Neural cell (in vitro differentiated cells): Measurements from ENCODE around the gene DCLK1. TPM values are rescaled to one million over a fixed set of nuclear protein-coding genes. Genes with fewer than 3 reads are reported as not detected.

ENCODE experiments used
- H2AFZ ChIP-seq: fragments of 200-600, 300-800 bp; sonication (generic), shearing (Covaris generic); 2 replicates; pipeline ENCODE4 v1.6.0; 2014; ENCODE audit warnings: low read depth, mild to moderate bottlenecking, antibody characterized with exemption, low read length, moderate library complexity
- H3F3A ChIP-seq: fragments of 200-600 bp; shearing (Covaris generic); 2 replicates; pipeline ENCODE4 v1.6.1; 2016; ENCODE audit warnings: mild to moderate bottlenecking, moderate library complexity, mixed read lengths, antibody characterized with exemption, low read length; ENCODE audit not compliant: insufficient read depth, poor library complexity, severe bottlenecking
- H3K27ac ChIP-seq: fragments of 200-600, 300-800 bp; sonication (generic), shearing (Covaris generic); 2 replicates; pipeline ENCODE4 v1.5.1; 2014; ENCODE audit warnings: mild to moderate bottlenecking, low read length, moderate library complexity
- H3K27me3 ChIP-seq: fragments of 300-800, 200-600 bp; sonication (generic), shearing (Covaris generic); 2 replicates; pipeline ENCODE4 v1.6.0; 2014; ENCODE audit warnings: mild to moderate bottlenecking, low read depth, low read length, moderate library complexity; ENCODE audit not compliant: insufficient read depth
- H3K36me3 ChIP-seq: fragments of 300-800, 200-600 bp; sonication (generic), shearing (Covaris generic); 2 replicates; pipeline ENCODE4 v1.5.1; 2014; ENCODE audit warnings: mild to moderate bottlenecking, antibody characterized with exemption, low read length, moderate library complexity; ENCODE audit not compliant: insufficient read depth
- H3K4me2 ChIP-seq: fragments of 300-800, 200-600 bp; sonication (generic), shearing (Covaris generic); 2 replicates; pipeline ENCODE4 v1.6.0; 2014; ENCODE audit warnings: mild to moderate bottlenecking, low read length
- H3K4me3 ChIP-seq: fragments of 300-800, 200-600 bp; sonication (generic), shearing (Covaris generic); 2 replicates; pipeline ENCODE4 v1.5.1; 2014; ENCODE audit warnings: mild to moderate bottlenecking, low read length, moderate library complexity
- H3K79me2 ChIP-seq: fragments of 200-600 bp; shearing (Covaris generic); replicated peaks from 2 replicates; pipeline ENCODE4 v1.6.0; 2014; ENCODE audit warnings: mild to moderate bottlenecking, low read length, moderate library complexity; ENCODE audit not compliant: insufficient read depth
- H3K9ac ChIP-seq: fragments of 300-800, 200-600 bp; sonication (generic), shearing (Covaris generic); 2 replicates; pipeline ENCODE4 v1.6.1; 2016; ENCODE audit warnings: mild to moderate bottlenecking, low read length, mixed read lengths
- H3K9me2 ChIP-seq: fragments of 200-600 bp; shearing (Covaris generic); 2 replicates; pipeline ENCODE4 v1.6.1; 2016; ENCODE audit warnings: mild to moderate bottlenecking, low read length, mixed read lengths; ENCODE audit not compliant: insufficient read depth
- H3K9me3 ChIP-seq: fragments of 200-600, 300-800 bp; sonication (generic), shearing (Covaris generic); 2 replicates; pipeline ENCODE4 v1.6.1; 2016; ENCODE audit warnings: mild to moderate bottlenecking, mixed run types, low read length, moderate library complexity, mixed read lengths
- H4K20me1 ChIP-seq: fragments of 200-600 bp; shearing (Covaris generic); 2 replicates; pipeline ENCODE4 v1.6.1; 2016; ENCODE audit warnings: mild to moderate bottlenecking, mixed run types; ENCODE audit not compliant: insufficient read depth
- CTCF ChIP-seq: fragments of 450-650 bp; IDR thresholded peaks from 2 replicates; pipeline ENCODE4 v1.5.1; 2014; ENCODE audit warnings: antibody characterized with exemption, mild to moderate bottlenecking, moderate library complexity; ENCODE audit not compliant: poor library complexity, severe bottlenecking
- EP300 ChIP-seq: fragments of 450-650 bp; conservative IDR thresholded peaks from 2 replicates; pipeline ENCODE4 v1.6.1; 2014; ENCODE audit warnings: antibody characterized with exemption, mild to moderate bottlenecking, moderate library complexity; ENCODE audit not compliant: poor library complexity, severe bottlenecking
- EZH2 ChIP-seq: fragments of 200-600, 300-800 bp; shearing (Covaris generic), sonication (generic); IDR thresholded peaks from 2 replicates; pipeline ENCODE4 v1.6.1; 2014; ENCODE audit warnings: antibody characterized with exemption, low read length, borderline replicate concordance, mild to moderate bottlenecking; ENCODE audit not compliant: insufficient read depth, poor library complexity, severe bottlenecking
- MXI1 ChIP-seq: fragments of 450-650 bp; conservative IDR thresholded peaks from 2 replicates; pipeline ENCODE4 v1.6.1; 2014; ENCODE audit warnings: antibody characterized with exemption, mild to moderate bottlenecking; ENCODE audit not compliant: poor library complexity, severe bottlenecking
- POLR2AphosphoS5 ChIP-seq: IDR thresholded peaks from 2 replicates; pipeline ENCODE4 v1.6.1; 2012
- RAD21 ChIP-seq: fragments of 450-650 bp; conservative IDR thresholded peaks from 2 replicates; pipeline ENCODE4 v1.6.1; 2014; ENCODE audit warnings: antibody characterized with exemption, mild to moderate bottlenecking, moderate library complexity
- SMC3 ChIP-seq: fragments of 450-650 bp; conservative IDR thresholded peaks from 2 replicates; pipeline ENCODE4 v1.6.1; 2014; ENCODE audit warnings: antibody characterized with exemption, mild to moderate bottlenecking, moderate library complexity; ENCODE audit not compliant: poor library complexity
- TAF1 ChIP-seq: IDR thresholded peaks from 2 replicates; pipeline ENCODE4 v1.6.1; 2012; ENCODE audit warnings: low read depth
- polyA plus RNA-seq: library from polyadenylated mRNA; depleted of rRNA; stranded (reverse); fragments of >200 nt; gene quantifications from 2 replicates; pipeline ENCODE4 v1.2.3, GENCODE V29; 2014
- TF ChIP-seq, protein P1 (sequence below): IDR thresholded peaks from 2 replicates; pipeline ENCODE4 v1.6.1; 2012; ENCODE audit warnings: borderline replicate concordance

The DCLK1 gene
- polyA plus RNA-seq, 1 donor from 2014 or later: 124 TPM

GRCh38 chr13:35909837-35910540 lies 221.2 kb downstream of the DCLK1 start:
- Histone ChIP-seq H3K27ac (peak overlapping the region; percentile 69), H3F3A (no peaks in the 10 kb centered on the region), H3K36me3 (no peaks in the 10 kb centered on the region), H3K27me3 (no peaks in the 10 kb centered on the region), H3K4me3 (no peak overlapping the region), H3K4me2 (no peak overlapping the region), H3K9me3 (no peaks in the 10 kb centered on the region), H3K9me2 (no peaks in the 10 kb centered on the region), H3K9ac (peak overlapping the region; percentile 32), H3K79me2 (no peaks in the 10 kb centered on the region), H4K20me1 (no peaks in the 10 kb centered on the region), H2AFZ (peak overlapping the region; percentile 1)
- no peak for TF ChIP-seq TAF1
- no peak for TF ChIP-seq EP300
- peak; percentile 47 for TF ChIP-seq RAD21
- TF ChIP-seq EZH2: no peak
- peak; percentile 20 for TF ChIP-seq SMC3
- TF ChIP-seq, protein P1, sequence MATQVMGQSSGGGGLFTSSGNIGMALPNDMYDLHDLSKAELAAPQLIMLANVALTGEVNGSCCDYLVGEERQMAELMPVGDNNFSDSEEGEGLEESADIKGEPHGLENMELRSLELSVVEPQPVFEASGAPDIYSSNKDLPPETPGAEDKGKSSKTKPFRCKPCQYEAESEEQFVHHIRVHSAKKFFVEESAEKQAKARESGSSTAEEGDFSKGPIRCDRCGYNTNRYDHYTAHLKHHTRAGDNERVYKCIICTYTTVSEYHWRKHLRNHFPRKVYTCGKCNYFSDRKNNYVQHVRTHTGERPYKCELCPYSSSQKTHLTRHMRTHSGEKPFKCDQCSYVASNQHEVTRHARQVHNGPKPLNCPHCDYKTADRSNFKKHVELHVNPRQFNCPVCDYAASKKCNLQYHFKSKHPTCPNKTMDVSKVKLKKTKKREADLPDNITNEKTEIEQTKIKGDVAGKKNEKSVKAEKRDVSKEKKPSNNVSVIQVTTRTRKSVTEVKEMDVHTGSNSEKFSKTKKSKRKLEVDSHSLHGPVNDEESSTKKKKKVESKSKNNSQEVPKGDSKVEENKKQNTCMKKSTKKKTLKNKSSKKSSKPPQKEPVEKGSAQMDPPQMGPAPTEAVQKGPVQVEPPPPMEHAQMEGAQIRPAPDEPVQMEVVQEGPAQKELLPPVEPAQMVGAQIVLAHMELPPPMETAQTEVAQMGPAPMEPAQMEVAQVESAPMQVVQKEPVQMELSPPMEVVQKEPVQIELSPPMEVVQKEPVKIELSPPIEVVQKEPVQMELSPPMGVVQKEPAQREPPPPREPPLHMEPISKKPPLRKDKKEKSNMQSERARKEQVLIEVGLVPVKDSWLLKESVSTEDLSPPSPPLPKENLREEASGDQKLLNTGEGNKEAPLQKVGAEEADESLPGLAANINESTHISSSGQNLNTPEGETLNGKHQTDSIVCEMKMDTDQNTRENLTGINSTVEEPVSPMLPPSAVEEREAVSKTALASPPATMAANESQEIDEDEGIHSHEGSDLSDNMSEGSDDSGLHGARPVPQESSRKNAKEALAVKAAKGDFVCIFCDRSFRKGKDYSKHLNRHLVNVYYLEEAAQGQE: peak; percentile 9
- no peak for TF ChIP-seq POLR2AphosphoS5
- TF ChIP-seq CTCF: no peak

DNA sequence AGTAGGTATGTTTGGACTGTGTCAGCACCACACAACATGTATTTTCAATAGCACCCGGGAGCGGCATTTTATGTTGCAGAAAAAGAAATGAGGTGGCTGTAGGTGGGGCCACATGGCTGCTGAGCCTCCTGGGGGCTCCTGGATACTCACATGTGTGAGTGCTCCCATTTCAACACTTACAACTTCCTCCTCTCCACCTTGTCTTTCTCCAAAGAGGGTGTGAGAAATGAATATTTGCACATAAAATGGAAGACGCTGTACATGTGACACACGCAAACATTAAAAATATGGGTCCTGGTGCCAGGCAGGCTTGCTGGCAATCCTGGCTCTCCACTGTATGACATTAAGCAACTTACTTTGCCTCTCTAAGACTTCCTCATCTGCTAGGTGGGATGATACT lies 222.1 kb downstream of the DCLK1 start:
- H3F3A ChIP-seq: no peaks in the 10 kb centered on the region
- no peaks in the 10 kb centered on the region for H3K79me2 ChIP-seq
- no peaks in the 10 kb centered on the region for H3K27me3 ChIP-seq
- H3K9me3 ChIP-seq: no peaks in the 10 kb centered on the region
- no peaks in the 10 kb centered on the region for H4K20me1 ChIP-seq
- no peak overlapping the region for H3K4me3 ChIP-seq
- no peak overlapping the region for H3K4me2 ChIP-seq
- no peaks in the 10 kb centered on the region for H3K36me3 ChIP-seq
- H3K9me2 ChIP-seq: no peaks in the 10 kb centered on the region
- no peak overlapping the region for H3K9ac ChIP-seq
- peak overlapping the region; percentile 69 for H3K27ac ChIP-seq
- TF ChIP-seq SMC3 (no peak), RAD21 (no peak), EZH2 (no peak), TAF1 (no peak), MXI1 (no peak), POLR2AphosphoS5 (no peak), EP300 (no peak), CTCF (no peak)
- TF ChIP-seq, protein P1: no peak
- no peak overlapping the region for H2AFZ ChIP-seq
